HEK293T (cell line): ENCODE measurements around the gene LYRM1.

ENCODE experiments used
- CTCF ChIA-PET: fragments of 350-600 bp; formaldehyde crosslinking; extraction: SDS; loops from one replicate; lab custom pipeline; 2021; ENCODE audit warnings: antibody characterized with exemption, inconsistent platforms; lab: Yijun Ruan, JAX
- POLR2A ChIA-PET: fragments of 350-600 bp; formaldehyde crosslinking; extraction: SDS; loops from one replicate; lab custom pipeline; 2020; ENCODE audit warnings: antibody characterized with exemption, inconsistent platforms; lab: Yijun Ruan, JAX
- DNase-seq: peaks from one replicate; pipeline ENCODE4 v3.0.0; 2012; ENCODE audit warnings: mixed read lengths; ENCODE audit errors: extremely low spot score
- ARNT ChIP-seq: fragments of 450-650 bp; IDR thresholded peaks from 2 replicates; pipeline ENCODE4 v1.6.1; 2017; ENCODE audit warnings: mild to moderate bottlenecking
- BHLHE40 ChIP-seq: fragments of 450-650 bp; IDR thresholded peaks from 2 replicates; pipeline ENCODE4 v1.6.1; 2016; ENCODE audit warnings: mild to moderate bottlenecking, moderate library complexity, borderline replicate concordance
- CTBP1 ChIP-seq: fragments of 450-650 bp; IDR thresholded peaks from 2 replicates; pipeline ENCODE4 v1.6.1; 2016; ENCODE audit warnings: borderline replicate concordance
- ELF4 ChIP-seq: fragments of 450-650 bp; IDR thresholded peaks from 2 replicates; pipeline ENCODE4 v1.6.1; 2017; ENCODE audit warnings: antibody characterized with exemption
- FOXA1 ChIP-seq: fragments of 450-650 bp; IDR thresholded peaks from 2 replicates; pipeline ENCODE4 v1.6.1; 2016; ENCODE audit warnings: mild to moderate bottlenecking
- FOXK2 ChIP-seq: fragments of 450-650 bp; IDR thresholded peaks from 2 replicates; pipeline ENCODE4 v1.6.1; 2016; ENCODE audit warnings: mild to moderate bottlenecking
- FOXM1 ChIP-seq: fragments of 450-650 bp; IDR thresholded peaks from 2 replicates; pipeline ENCODE4 v1.6.1; 2017; ENCODE audit warnings: mild to moderate bottlenecking, borderline replicate concordance
- HDGF ChIP-seq: fragments of 450-650 bp; IDR thresholded peaks from 2 replicates; pipeline ENCODE4 v1.6.1; 2017; ENCODE audit warnings: antibody characterized with exemption, borderline replicate concordance
- L3MBTL2 ChIP-seq: fragments of 450-650 bp; conservative IDR thresholded peaks from 2 replicates; pipeline ENCODE4 v1.6.1; 2016; ENCODE audit warnings: mild to moderate bottlenecking
- LEF1 ChIP-seq: fragments of 450-650 bp; IDR thresholded peaks from 2 replicates; pipeline ENCODE4 v1.6.1; 2017; ENCODE audit warnings: mild to moderate bottlenecking, borderline replicate concordance
- NFRKB ChIP-seq: fragments of 450-650 bp; IDR thresholded peaks from 2 replicates; pipeline ENCODE4 v1.6.1; 2016; ENCODE audit warnings: mild to moderate bottlenecking, moderate library complexity
- SP1 ChIP-seq: fragments of 450-650 bp; IDR thresholded peaks from 2 replicates; pipeline ENCODE4 v1.6.1; 2017
- SUZ12 ChIP-seq: fragments of 450-650 bp; IDR thresholded peaks from 2 replicates; pipeline ENCODE4 v1.6.1; 2016; ENCODE audit warnings: mild to moderate bottlenecking
- TARDBP ChIP-seq: fragments of 450-650 bp; IDR thresholded peaks from 2 replicates; pipeline ENCODE4 v1.6.1; 2016
- ZNF384 ChIP-seq: fragments of 450-650 bp; IDR thresholded peaks from 2 replicates; pipeline ENCODE4 v1.6.1; 2016
- TF ChIP-seq, protein P1 (sequence below): fragments of 450-650 bp; IDR thresholded peaks from 2 replicates; pipeline ENCODE4 v1.6.1; 2016

The LYRM1 gene

DNA sequence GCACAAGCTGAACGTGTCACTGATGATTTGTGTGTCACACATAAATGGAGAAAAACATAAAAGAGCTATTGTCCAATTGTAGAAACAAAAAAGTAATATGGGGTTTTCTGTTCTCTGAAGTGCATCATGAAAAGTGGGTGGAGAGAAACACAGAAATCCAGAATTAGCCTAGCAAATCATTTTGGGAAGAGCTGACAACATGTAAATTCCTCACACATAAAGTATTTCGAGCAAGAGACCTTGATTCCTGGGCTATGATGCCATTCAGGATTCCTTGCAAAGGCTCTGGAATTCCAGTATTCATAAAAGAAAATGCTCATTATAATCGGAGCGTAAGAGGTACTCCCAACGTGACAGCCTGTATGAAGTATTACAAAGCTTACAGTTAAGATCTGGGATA is 1.5 kb upstream of the LYRM1 start:
- DNase-seq, result no peak
- TF ChIP-seq NFRKB (no peak), SUZ12 (no peak), SP1 (no peak), FOXK2 (no peak), CTBP1 (no peak), ARNT (no peak), L3MBTL2 (no peak), HDGF (no peak), FOXM1 (no peak)
- TF ChIP-seq, protein P1, sequence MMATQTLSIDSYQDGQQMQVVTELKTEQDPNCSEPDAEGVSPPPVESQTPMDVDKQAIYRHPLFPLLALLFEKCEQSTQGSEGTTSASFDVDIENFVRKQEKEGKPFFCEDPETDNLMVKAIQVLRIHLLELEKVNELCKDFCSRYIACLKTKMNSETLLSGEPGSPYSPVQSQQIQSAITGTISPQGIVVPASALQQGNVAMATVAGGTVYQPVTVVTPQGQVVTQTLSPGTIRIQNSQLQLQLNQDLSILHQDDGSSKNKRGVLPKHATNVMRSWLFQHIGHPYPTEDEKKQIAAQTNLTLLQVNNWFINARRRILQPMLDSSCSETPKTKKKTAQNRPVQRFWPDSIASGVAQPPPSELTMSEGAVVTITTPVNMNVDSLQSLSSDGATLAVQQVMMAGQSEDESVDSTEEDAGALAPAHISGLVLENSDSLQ, result no peak
- CTCF ChIA-PET, result no interaction called here
- POLR2A ChIA-PET, result interaction anchor here (1.0 to 2.0 kb wide), 2 partner anchors 11 to 92 kb away, joined by 3 to 5 read pairs; no protein-coding TSS in a partner anchor

DNA sequence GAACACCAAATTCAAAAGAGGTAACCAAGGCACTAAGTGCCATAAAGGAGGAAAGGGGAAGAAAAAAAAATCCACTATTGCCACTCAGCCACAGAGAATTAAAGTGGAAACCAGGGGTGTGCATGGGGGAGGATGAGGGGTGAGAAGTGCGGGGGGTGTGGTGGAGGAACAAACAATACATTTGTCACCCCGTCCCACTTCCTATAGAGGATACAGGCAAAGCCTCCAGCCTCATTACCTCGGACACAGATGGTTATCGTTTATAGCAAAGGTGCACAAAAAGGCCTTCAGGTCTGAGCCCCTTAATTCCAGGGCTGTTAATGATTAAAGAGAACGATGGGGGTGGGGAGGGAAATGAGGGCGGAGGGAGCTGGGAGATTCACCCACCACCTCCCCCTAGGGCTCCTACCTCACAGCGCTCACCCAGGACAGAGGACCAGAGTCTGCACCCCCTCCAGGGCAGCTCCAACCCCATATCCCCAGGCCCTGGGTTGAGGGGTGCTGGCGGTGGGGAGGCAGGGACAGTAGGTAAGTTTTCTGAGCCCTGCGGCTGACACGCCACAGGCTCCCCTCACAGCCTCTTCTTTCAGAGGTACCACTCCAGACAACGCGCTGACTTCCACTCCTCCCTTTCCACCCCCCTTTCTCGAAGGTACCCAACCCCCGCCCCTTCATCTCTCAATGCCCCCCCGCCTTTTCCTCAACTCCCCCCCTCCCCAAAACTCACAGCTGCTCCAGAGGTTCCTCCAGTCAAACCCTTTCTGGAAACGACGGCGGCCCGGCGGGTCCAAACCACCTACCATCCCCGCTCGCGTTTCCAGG is 883 bp upstream of the LYRM1 start:
- ChIA-PET CTCF (no interaction called here), POLR2A (interaction anchor here (1.0 to 2.0 kb wide), 7 partner anchors 12 to 93 kb away, joined by 3 to 6 read pairs (median 4); no protein-coding TSS in a partner anchor)
- TF ChIP-seq SP1 (no peak), FOXM1 (no peak), L3MBTL2 (no peak), SUZ12 (no peak), NFRKB (no peak), HDGF (no peak), FOXK2 (no peak), ZNF384 (no peak), TARDBP (no peak), ARNT (no peak), LEF1 (no peak)
- TF ChIP-seq, protein P1, result no peak
- DNase-seq, result peak; percentile 15

DNA sequence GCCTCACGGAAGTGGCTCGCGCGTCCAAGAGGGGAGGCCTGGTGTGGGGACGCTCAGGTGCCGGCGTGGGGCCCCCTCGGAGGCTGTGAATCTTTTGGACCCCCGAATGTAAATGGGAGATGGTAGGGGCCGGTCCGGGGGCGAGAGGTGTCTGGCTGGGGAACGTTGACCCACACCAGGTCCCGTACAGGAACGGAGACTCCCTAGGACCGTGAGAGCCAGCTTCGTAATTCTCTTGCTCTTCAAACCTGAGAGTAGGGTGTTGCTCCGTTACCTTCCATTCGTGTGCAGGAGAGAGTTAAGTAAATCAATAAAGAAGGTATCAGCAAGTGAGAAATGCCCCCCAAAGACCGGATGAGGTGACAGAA is 481 bp downstream of the LYRM1 start:
- ChIA-PET POLR2A (interaction anchor here (1.1 to 2.0 kb wide), 3 partner anchors 13 to 94 kb away, joined by 4 to 5 read pairs (median 4); no protein-coding TSS in a partner anchor), CTCF (no interaction called here)
- TF ChIP-seq ELF4 (no peak), ARNT (no peak), L3MBTL2 (no peak; the same call in 1 of the 2 replicates), ZNF384 (no peak), CTBP1 (no peak), FOXA1 (no peak), BHLHE40 (no peak), SP1 (no peak), TARDBP (no peak), NFRKB (no peak), HDGF (no peak), FOXM1 (no peak)
- TF ChIP-seq, protein P1, result no peak
- no peak for DNase-seq

DNA sequence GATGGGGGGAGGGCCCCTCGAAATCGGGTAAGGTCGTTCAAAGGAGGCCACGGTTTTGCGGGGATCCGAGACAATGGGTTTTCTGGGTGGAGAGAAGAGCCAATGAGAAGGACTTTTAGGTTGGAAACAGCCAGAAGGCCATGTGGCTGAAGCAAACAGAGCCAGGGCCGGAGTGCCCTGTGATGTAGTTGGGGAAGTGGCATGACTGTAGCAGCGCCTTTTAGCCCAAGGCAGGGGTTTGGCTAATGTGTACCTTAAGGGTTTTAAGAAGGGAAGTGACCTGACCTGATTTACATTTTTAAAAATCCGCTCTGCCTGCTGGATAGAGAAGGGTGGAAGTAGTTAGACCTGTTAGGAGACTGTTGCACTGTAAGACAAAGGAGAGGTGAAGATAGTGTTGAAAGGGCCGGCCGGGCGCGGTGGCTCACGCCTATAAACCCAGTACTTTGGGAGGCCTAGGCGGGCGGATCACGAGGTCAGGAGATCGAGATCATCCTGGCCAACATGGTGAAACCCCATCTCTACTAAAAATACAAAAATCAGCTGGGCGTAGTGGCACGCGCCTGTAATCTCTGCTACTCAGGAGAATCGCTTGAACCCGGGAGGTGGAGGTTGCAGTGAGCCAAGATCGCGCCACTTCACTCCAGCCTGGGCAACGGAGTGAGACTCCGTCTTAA is 1.0 kb downstream of the LYRM1 start:
- TF ChIP-seq NFRKB (no peak), L3MBTL2 (peak; percentile 37; the same call in 1 of the 2 replicates)
- POLR2A ChIA-PET, result no interaction called here
- peak; percentile 21 for DNase-seq
- CTCF ChIA-PET, result no interaction called here

DNA sequence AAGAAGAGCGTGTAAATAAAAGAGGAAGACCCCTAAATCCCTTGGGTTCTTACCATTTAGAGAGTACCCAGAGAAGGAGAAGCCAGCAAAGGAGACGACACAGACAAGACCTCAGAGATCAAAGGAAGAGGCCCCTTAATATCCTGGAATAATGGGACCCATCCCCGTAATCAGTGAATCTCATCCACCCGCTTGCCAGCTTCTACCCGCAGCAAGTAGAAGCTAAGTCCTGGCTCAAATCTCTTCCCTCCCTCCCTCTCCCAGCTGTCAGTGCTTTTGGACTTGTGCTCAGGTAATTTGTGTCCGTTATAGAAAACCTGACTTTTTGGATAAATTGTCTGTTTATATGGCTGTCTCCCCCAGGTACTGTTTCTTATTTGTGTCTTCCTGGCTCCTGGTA is 1.9 kb downstream of the LYRM1 start:
- POLR2A ChIA-PET, result interaction anchor here (1.4 kb wide), 1 partner anchor 96 kb away, joined by 4 read pairs; the partner anchor contains the start of genes ERI2 and REXO5
- CTCF ChIA-PET, result no interaction called here

More for the DNA sequence above, 1.9 kb downstream of the LYRM1 start:
- DNase-seq, result no peak
- TF ChIP-seq SUZ12 (no peak), HDGF (no peak), LEF1 (no peak), SP1 (no peak), CTBP1 (no peak), NFRKB (no peak), L3MBTL2 (no peak), ARNT (no peak), FOXA1 (no peak), FOXM1 (no peak), ELF4 (no peak), TARDBP (no peak), ZNF384 (no peak), FOXK2 (no peak), BHLHE40 (no peak)
- TF ChIP-seq, protein P1, result no peak
